ENCODE data around the gene ZNF296. TPM values are rescaled to one million over a fixed set of nuclear protein-coding genes. Genes with fewer than 3 reads are reported as not detected.

The ZNF296 gene
- total RNA-seq, 2 donors from 2014 or later: 0.87 to 2.9 TPM

GRCh38 chr19:45025264-45025663 is 51.0 kb downstream of the ZNF296 start:
- intact Hi-C loops (cut with DNase I): no loop called here
- DNase-seq (ENCODE audit: low spot score): no peak
- no peak overlapping the region for H3K27ac ChIP-seq
- TF ChIP-seq, protein P1, sequence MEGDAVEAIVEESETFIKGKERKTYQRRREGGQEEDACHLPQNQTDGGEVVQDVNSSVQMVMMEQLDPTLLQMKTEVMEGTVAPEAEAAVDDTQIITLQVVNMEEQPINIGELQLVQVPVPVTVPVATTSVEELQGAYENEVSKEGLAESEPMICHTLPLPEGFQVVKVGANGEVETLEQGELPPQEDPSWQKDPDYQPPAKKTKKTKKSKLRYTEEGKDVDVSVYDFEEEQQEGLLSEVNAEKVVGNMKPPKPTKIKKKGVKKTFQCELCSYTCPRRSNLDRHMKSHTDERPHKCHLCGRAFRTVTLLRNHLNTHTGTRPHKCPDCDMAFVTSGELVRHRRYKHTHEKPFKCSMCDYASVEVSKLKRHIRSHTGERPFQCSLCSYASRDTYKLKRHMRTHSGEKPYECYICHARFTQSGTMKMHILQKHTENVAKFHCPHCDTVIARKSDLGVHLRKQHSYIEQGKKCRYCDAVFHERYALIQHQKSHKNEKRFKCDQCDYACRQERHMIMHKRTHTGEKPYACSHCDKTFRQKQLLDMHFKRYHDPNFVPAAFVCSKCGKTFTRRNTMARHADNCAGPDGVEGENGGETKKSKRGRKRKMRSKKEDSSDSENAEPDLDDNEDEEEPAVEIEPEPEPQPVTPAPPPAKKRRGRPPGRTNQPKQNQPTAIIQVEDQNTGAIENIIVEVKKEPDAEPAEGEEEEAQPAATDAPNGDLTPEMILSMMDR (IDR thresholded peaks at IDR 0.05): no peak
- TF ChIP-seq POLR2A (IDR thresholded peaks at IDR 0.05) (no peak), POLR2AphosphoS5 (IDR thresholded peaks at IDR 0.05) (no peak)
- H3K4me3 ChIP-seq: no peak overlapping the region
- no peaks in the 10 kb centered on the region for H3K36me3 ChIP-seq
- H3K27me3 ChIP-seq (replicated peaks; ENCODE audit: insufficient read depth): no peaks in the 10 kb centered on the region
- H3K4me1 ChIP-seq (replicated peaks): no peaks in the 10 kb centered on the region
- H3K9me3 ChIP-seq: no peaks in the 10 kb centered on the region
- 94% methylated on average over 9 of the region's 9 CpGs for WGBS

DNA sequence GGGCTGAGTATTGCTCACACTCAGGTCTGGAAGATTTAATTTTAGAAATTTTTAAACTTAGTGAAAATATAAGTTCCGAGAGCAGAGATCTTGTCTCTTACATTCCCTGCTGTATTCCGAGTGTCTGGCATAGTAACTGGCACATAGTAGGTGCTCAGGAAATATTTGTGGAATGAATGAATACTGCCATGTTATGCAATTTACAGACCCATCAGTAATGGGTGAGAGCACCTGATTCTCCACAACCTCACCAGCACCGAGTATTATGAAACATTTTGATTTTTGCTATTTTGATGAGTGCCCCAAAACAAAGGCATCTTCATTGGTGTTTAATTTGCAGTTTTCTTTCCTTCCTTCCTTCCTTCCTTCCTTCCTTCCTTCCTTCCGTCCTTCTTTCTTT is 53.2 kb downstream of the ZNF296 start:
- TF ChIP-seq POLR2A (IDR thresholded peaks at IDR 0.05) (no peak), POLR2AphosphoS5 (IDR thresholded peaks at IDR 0.05) (no peak)
- TF ChIP-seq, protein P1 (IDR thresholded peaks at IDR 0.05): no peak
- H3K9me3 ChIP-seq: no peaks in the 10 kb centered on the region
- no peaks in the 10 kb centered on the region for H3K4me1 ChIP-seq (replicated peaks)
- WGBS: 90% methylated on average over 4 of the region's 4 CpGs
- no peak overlapping the region for H3K27ac ChIP-seq
- no peak for DNase-seq (ENCODE audit: low spot score)
- intact Hi-C loops (cut with DNase I): no loop called here
- no peaks in the 10 kb centered on the region for H3K27me3 ChIP-seq (replicated peaks; ENCODE audit: insufficient read depth)
- H3K4me3 ChIP-seq: no peak overlapping the region
- no peaks in the 10 kb centered on the region for H3K36me3 ChIP-seq

- Histone ChIP-seq H3K36me3 (no peaks in the 10 kb centered on the region), H3K27me3 (replicated peaks; ENCODE audit: insufficient read depth) (no peaks in the 10 kb centered on the region), H3K4me1 (replicated peaks) (no peaks in the 10 kb centered on the region), H3K4me3 (no peak overlapping the region), H3K27ac (no peak overlapping the region), H3K9me3 (no peaks in the 10 kb centered on the region)
- DNase-seq (ENCODE audit: low spot score): no peak
- 78% methylated on average over 14 of the region's 14 CpGs for WGBS
- intact Hi-C loops (cut with DNase I): no loop called here
- TF ChIP-seq POLR2A (IDR thresholded peaks at IDR 0.05): no peak
- no peak for TF ChIP-seq POLR2AphosphoS5 (IDR thresholded peaks at IDR 0.05)
- TF ChIP-seq, protein P1 (IDR thresholded peaks at IDR 0.05): no peak
Observed at GRCh38 chr19:45021971-45022370, 54.3 kb downstream of the ZNF296 start.

Small RNA genes lying within 50 kb of the gene (small RNA-seq; reads per million reads assigned to genes)
- 0 reads per million in 2 donors for gene RNU6-611P

Other genes with a start within 250 kb of the ZNF296 start
- gene NECTIN2, start 230.2 kb downstream of the ZNF296 start, total RNA-seq: 100 to 1,000 TPM; 223 to 279 TPM
- gene TOMM40, start 185.2 kb downstream of the ZNF296 start, total RNA-seq: 10 to 100 TPM; 44.9 to 81.3 TPM
- gene APOE, start 170.7 kb downstream of the ZNF296 start, total RNA-seq: 100 to 1,000 TPM; 206 to 503 TPM
- 10 to 100 TPM in 1 of 2 donors, 1 to 10 TPM in 1; 7.3 to 80.1 TPM for gene APOC1, start 161.9 kb downstream of the ZNF296 start, total RNA-seq
- gene APOC4, start 134.2 kb downstream of the ZNF296 start, total RNA-seq: not detected
- gene APOC2, start 130.4 kb downstream of the ZNF296 start, total RNA-seq: not detected
- gene CLPTM1, start 121.1 kb downstream of the ZNF296 start, total RNA-seq: 100 to 1,000 TPM; 102 to 185 TPM
- 10 to 100 TPM; 11.0 to 13.0 TPM for gene RELB, start 75.0 kb downstream of the ZNF296 start, total RNA-seq
- 100 to 1,000 TPM in 1 of 2 donors, 10 to 100 TPM in 1; 97.8 to 162 TPM for gene CLASRP, start 37.4 kb downstream of the ZNF296 start, total RNA-seq
- gene GEMIN7, start 2.8 kb upstream of the ZNF296 start, total RNA-seq: 10 to 100 TPM; 13.9 to 41.0 TPM
- 10 to 100 TPM; 50.1 to 90.3 TPM for gene PPP1R37, start 16.7 kb upstream of the ZNF296 start, total RNA-seq
- 1 to 10 TPM; 3.6 to 4.1 TPM for gene NKPD1, start 84.5 kb upstream of the ZNF296 start, total RNA-seq
- 10 to 100 TPM; 57.0 to 80.4 TPM for gene TRAPPC6A, start 101.8 kb upstream of the ZNF296 start, total RNA-seq
- 10 to 100 TPM; 21.4 to 30.4 TPM for gene BLOC1S3, start 102.3 kb upstream of the ZNF296 start, total RNA-seq
- gene EXOC3L2, start 168.9 kb upstream of the ZNF296 start, total RNA-seq: 10 to 100 TPM in 1 of 2 donors, 1 to 10 TPM in 1; 5.8 to 27.0 TPM
- 100 to 1,000 TPM in 1 of 2 donors, 10 to 100 TPM in 1; 24.3 to 120 TPM for gene MARK4, start 174.8 kb upstream of the ZNF296 start, total RNA-seq
- gene CKM, start 246.4 kb upstream of the ZNF296 start, total RNA-seq: 10 to 100 TPM; 24.7 to 42.8 TPM

All from prostate gland (tissue), 2 donors.